ENCODE data around the gene LGSN.

DNA sequence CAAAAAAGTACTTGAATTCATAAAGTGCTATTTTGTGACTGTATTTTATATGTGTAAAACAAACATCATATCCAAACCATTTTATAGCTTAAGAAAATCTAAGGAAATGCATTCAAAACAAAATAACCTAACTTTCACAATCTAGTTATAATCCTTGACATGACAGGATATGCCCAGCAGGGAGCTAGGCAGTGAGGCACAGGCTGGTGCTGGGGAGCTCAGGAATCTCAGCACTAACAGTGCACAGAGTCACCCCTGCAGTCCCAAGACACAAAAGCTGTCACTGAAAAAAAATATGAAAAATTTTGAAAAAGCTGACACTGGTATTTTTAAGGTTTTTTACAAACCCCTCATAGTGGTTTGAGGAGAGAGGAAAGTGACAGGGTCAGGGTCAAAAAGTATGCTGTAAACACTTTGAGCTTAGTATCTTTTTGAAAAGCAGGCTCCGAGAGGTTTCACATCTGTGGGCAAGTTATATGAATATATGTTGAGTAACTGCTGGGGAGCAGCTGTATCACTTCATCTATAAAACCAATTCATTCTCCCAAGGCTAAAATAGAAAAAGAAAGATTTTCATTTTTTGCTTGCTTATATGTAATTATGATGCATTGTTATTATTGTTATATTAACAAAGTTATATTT, 24.1 kb downstream of the LGSN start:
- TF ChIP-seq POLR2AphosphoS5 (IDR thresholded peaks at IDR 0.05; ENCODE audit: borderline replicate concordance, low read depth, low read length) = no peak
- no peak for TF ChIP-seq EZH2 (IDR thresholded peaks at IDR 0.05)
- no peak for TF ChIP-seq FOXP2 (optimal IDR thresholded peaks at IDR 0.05; ENCODE audit: control extremely low read depth, extremely low read length, insufficient read depth)

Data from SK-N-MC (cell line).